ENCODE data around the gene CNGA3. TPM values are rescaled to one million over a fixed set of nuclear protein-coding genes. Genes with fewer than 3 reads are reported as not detected.

The CNGA3 gene
- polyA plus RNA-seq, 2 of the 4 experiments (the other 2 are of a cell fraction) = not detected

DNA sequence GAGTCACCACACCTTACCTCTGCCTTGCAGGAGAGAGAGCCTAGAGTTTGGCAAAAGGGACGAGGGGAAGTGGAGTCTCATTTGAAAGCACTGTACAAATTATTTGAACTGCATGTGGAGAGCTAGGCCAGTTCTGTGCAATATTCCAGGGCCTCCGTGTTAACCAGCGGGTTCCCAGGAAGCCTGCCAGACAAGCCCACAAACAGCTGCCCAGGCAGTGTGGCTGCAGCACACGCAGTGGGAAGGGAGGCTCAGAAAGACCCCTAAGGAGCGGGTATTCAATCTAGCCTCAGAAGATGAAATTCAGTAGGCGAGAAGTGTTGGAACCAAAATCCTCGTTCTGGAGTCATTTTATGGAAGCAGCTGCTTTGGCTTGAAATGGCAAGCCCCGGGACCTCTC, 30.7 kb downstream of the CNGA3 start:
- Histone ChIP-seq H3K27ac (no peak overlapping the region), H3K4me2 (no peak overlapping the region), H3K9me3 (no peaks in the 10 kb centered on the region), H3K4me1 (no peaks in the 10 kb centered on the region), H3K4me3 (no peak overlapping the region)
- CTCF ChIA-PET = interaction anchor here (0.9 kb wide), 1 partner anchor 72 kb away, joined by 3 read pairs; no protein-coding TSS in a partner anchor
- no peak for FAIRE-seq
- ATAC-seq = no peak
- 38% methylated on average over 8 of the region's 8 CpGs for WGBS (ENCODE audit: missing lambda C conversion rate)
- POLR2A ChIA-PET = interaction anchor here (0.6 kb wide), 1 partner anchor 43 kb away, joined by 4 read pairs; no protein-coding TSS in a partner anchor
- no peak for DNase-seq (ENCODE audit: low read depth in 1 of 2, low spot score in 1 of 2)
- TF ChIP-seq CHD2 (IDR thresholded peaks at IDR 0.05; ENCODE audit: low read length, partially characterized antibody) (no peak), NFE2L2 (conservative IDR thresholded peaks at IDR 0.05; ENCODE audit: low read length) (no peak), ZNF302 (CRISPR knock-in tag; IDR thresholded peaks at IDR 0.05) (no peak), TP53 (CRISPR knock-in tag; IDR thresholded peaks at IDR 0.05) (no peak), HEYL (CRISPR knock-in tag; IDR thresholded peaks at IDR 0.05) (no peak), MAFK (IDR thresholded peaks at IDR 0.05; ENCODE audit: partially characterized antibody) (no peak)
- TF ChIP-seq, protein P1, sequence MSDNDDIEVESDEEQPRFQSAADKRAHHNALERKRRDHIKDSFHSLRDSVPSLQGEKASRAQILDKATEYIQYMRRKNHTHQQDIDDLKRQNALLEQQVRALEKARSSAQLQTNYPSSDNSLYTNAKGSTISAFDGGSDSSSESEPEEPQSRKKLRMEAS (IDR thresholded peaks at IDR 0.05) = no peak

DNA sequence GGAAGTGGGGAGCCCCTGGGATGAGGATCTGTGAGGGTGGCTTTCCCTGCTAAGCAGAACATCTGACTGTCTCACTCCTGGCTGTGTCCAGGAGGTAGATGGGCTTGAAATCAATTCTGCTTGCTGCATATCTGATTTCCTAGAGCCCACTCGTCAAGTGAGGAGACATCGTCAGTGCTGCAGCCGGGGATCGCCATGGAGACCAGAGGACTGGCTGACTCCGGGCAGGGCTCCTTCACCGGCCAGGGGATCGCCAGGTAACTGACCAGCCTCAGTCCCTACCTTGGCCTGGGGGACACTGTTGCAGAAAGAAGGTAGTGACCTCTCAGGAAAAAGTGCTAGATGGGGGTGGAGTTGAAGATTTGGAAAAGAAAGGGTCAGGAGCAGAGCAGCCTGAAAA, 31.3 kb downstream of the CNGA3 start:
- Histone ChIP-seq H3K4me1 (no peaks in the 10 kb centered on the region), H3K9me3 (no peaks in the 10 kb centered on the region), H3K4me2 (no peak overlapping the region), H3K27ac (no peak overlapping the region), H3K4me3 (no peak overlapping the region)
- CTCF ChIA-PET = interaction anchor here (0.8 to 3.3 kb wide), 3 partner anchors 72 to 677 kb away, joined by 3 to 11 read pairs (median 3); no protein-coding TSS in a partner anchor
- POLR2A ChIA-PET = interaction anchor here (0.6 kb wide), 1 partner anchor 44 kb away, joined by 4 read pairs; no protein-coding TSS in a partner anchor
- no peak for ATAC-seq
- 59% methylated on average over 7 of the region's 7 CpGs for WGBS (ENCODE audit: missing lambda C conversion rate)
- TF ChIP-seq, protein P2, sequence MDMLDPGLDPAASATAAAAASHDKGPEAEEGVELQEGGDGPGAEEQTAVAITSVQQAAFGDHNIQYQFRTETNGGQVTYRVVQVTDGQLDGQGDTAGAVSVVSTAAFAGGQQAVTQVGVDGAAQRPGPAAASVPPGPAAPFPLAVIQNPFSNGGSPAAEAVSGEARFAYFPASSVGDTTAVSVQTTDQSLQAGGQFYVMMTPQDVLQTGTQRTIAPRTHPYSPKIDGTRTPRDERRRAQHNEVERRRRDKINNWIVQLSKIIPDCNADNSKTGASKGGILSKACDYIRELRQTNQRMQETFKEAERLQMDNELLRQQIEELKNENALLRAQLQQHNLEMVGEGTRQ (IDR thresholded peaks at IDR 0.05) = no peak
- TF ChIP-seq, protein P3, sequence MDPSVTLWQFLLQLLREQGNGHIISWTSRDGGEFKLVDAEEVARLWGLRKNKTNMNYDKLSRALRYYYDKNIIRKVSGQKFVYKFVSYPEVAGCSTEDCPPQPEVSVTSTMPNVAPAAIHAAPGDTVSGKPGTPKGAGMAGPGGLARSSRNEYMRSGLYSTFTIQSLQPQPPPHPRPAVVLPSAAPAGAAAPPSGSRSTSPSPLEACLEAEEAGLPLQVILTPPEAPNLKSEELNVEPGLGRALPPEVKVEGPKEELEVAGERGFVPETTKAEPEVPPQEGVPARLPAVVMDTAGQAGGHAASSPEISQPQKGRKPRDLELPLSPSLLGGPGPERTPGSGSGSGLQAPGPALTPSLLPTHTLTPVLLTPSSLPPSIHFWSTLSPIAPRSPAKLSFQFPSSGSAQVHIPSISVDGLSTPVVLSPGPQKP (IDR thresholded peaks at IDR 0.05; ENCODE audit: low read depth, low read length) = no peak
- TF ChIP-seq, protein P4, sequence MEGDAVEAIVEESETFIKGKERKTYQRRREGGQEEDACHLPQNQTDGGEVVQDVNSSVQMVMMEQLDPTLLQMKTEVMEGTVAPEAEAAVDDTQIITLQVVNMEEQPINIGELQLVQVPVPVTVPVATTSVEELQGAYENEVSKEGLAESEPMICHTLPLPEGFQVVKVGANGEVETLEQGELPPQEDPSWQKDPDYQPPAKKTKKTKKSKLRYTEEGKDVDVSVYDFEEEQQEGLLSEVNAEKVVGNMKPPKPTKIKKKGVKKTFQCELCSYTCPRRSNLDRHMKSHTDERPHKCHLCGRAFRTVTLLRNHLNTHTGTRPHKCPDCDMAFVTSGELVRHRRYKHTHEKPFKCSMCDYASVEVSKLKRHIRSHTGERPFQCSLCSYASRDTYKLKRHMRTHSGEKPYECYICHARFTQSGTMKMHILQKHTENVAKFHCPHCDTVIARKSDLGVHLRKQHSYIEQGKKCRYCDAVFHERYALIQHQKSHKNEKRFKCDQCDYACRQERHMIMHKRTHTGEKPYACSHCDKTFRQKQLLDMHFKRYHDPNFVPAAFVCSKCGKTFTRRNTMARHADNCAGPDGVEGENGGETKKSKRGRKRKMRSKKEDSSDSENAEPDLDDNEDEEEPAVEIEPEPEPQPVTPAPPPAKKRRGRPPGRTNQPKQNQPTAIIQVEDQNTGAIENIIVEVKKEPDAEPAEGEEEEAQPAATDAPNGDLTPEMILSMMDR (IDR thresholded peaks at IDR 0.05) = no peak
- no peak for TF ChIP-seq TP53 (CRISPR knock-in tag; IDR thresholded peaks at IDR 0.05)
- TF ChIP-seq JUN (IDR thresholded peaks at IDR 0.05) = no peak
- TF ChIP-seq, protein P5, sequence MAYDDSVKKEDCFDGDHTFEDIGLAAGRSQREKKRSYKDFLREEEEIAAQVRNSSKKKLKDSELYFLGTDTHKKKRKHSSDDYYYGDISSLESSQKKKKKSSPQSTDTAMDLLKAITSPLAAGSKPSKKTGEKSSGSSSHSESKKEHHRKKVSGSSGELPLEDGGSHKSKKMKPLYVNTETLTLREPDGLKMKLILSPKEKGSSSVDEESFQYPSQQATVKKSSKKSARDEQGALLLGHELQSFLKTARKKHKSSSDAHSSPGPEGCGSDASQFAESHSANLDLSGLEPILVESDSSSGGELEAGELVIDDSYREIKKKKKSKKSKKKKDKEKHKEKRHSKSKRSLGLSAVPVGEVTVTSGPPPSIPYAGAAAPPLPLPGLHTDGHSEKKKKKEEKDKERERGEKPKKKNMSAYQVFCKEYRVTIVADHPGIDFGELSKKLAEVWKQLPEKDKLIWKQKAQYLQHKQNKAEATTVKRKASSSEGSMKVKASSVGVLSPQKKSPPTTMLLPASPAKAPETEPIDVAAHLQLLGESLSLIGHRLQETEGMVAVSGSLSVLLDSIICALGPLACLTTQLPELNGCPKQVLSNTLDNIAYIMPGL (CRISPR knock-in tag; IDR thresholded peaks at IDR 0.05; ENCODE audit: borderline replicate concordance) = no peak
- TF ChIP-seq, protein P6, sequence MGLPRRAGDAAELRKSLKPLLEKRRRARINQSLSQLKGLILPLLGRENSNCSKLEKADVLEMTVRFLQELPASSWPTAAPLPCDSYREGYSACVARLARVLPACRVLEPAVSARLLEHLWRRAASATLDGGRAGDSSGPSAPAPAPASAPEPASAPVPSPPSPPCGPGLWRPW (IDR thresholded peaks at IDR 0.05) = no peak
- TF ChIP-seq RNF2 (IDR thresholded peaks at IDR 0.05; ENCODE audit: borderline replicate concordance, low read depth) = no peak
- no peak for TF ChIP-seq CHD2 (IDR thresholded peaks at IDR 0.05; ENCODE audit: low read length, partially characterized antibody)
- no peak for DNase-seq (ENCODE audit: low read depth in 1 of 2, low spot score in 1 of 2)
- FAIRE-seq = no peak

DNA sequence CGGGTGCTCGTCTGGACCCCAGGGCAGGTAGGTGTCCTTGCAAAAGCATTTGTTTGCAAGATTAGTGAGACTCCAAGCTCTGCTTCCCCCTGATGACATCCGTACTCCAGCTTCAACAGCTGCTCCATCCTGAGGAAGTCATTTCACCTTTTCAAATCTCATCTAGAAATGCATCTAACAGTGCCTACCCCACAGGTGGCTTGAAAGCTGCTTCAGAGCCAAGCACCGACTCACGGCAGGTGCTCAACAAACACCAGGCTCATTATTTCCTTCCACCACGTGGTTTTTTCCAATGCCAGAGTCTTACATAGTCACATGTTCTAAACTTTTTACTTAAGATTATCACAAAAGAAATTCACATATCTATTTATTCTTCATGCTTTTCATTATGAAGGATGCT, 31.9 kb downstream of the CNGA3 start:
- 30% methylated on average over 6 of the region's 6 CpGs for WGBS (ENCODE audit: missing lambda C conversion rate)
- H3K27ac ChIP-seq = no peak overlapping the region
- TF ChIP-seq TFCP2L1 (CRISPR knock-in tag; IDR thresholded peaks at IDR 0.05) (no peak), BHLHE40 (IDR thresholded peaks at IDR 0.05; ENCODE audit: low read depth, low read length) (no peak), MYC (IDR thresholded peaks at IDR 0.05; ENCODE audit: borderline replicate concordance, low read length) (no peak), POLR2A (IDR thresholded peaks at IDR 0.05; ENCODE audit: low read length) (no peak), CHD2 (IDR thresholded peaks at IDR 0.05; ENCODE audit: low read length, partially characterized antibody) (no peak), TP53 (CRISPR knock-in tag; IDR thresholded peaks at IDR 0.05) (no peak), RAD21 (conservative IDR thresholded peaks at IDR 0.05 in 1 of 2, IDR thresholded peaks at IDR 0.05 in 1 of 2) (no peak), HOXB5 (CRISPR knock-in tag; IDR thresholded peaks at IDR 0.05) (no peak), ESRRA (IDR thresholded peaks at IDR 0.05; ENCODE audit: borderline replicate concordance, low read length) (no peak), MAFK (IDR thresholded peaks at IDR 0.05; ENCODE audit: partially characterized antibody) (no peak), RFX5 (IDR thresholded peaks at IDR 0.05) (no peak), EHF (CRISPR knock-in tag; IDR thresholded peaks at IDR 0.05) (no peak), RARB (CRISPR knock-in tag; IDR thresholded peaks at IDR 0.05) (no peak)
- TF ChIP-seq, protein P7, sequence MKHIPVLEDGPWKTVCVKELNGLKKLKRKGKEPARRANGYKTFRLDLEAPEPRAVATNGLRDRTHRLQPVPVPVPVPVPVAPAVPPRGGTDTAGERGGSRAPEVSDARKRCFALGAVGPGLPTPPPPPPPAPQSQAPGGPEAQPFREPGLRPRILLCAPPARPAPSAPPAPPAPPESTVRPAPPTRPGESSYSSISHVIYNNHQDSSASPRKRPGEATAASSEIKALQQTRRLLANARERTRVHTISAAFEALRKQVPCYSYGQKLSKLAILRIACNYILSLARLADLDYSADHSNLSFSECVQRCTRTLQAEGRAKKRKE (CRISPR knock-in tag; IDR thresholded peaks at IDR 0.05; ENCODE audit: low read depth) = no peak
- H3K4me2 ChIP-seq = no peak overlapping the region
- no peak for DNase-seq (ENCODE audit: low read depth in 1 of 2, low spot score in 1 of 2)
- H3K4me3 ChIP-seq = no peak overlapping the region
- H3K4me1 ChIP-seq = no peaks in the 10 kb centered on the region
- POLR2A ChIA-PET = no interaction called here
- FAIRE-seq = no peak
- H3K9me3 ChIP-seq = no peaks in the 10 kb centered on the region
- CTCF ChIA-PET = interaction anchor here (0.8 to 3.3 kb wide), 5 partner anchors 10 to 678 kb away, joined by 3 to 11 read pairs (median 4); no protein-coding TSS in a partner anchor
- no peak for ATAC-seq
